Measurements from ENCODE around the gene DUXB. TPM values are rescaled to one million over a fixed set of nuclear protein-coding genes. Genes with fewer than 3 reads are reported as not detected.
A peak's percentile ranks its signal among the peaks of the same experiment; 100 is the strongest.

DUXB gene
- total RNA-seq, 4 donors from 2014 or later = not detected

DNA sequence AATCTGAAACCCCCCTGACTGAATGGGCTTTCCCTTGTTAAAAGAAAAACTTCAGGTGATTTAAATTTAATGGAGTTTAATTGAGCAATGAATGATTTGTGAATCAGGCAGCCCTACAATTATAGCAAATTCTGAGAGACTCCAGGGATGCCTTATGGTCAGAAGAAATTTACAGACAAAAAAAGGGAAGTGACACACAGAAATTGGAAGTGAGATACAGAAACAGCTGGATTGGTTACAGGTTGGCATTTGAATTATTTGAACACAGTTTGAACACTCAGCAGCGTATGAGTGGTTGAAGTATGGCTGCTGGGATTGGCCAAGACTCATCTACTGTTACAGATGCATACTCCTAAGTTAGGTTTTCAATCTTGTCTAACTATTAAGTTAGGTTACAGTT lies 44.0 kb upstream of the DUXB start:
- 40 to 71% methylated on average over 1 of the region's 1 CpG for WGBS, 2 donors (ENCODE audit: low coverage in 1 of 2)
- in situ Hi-C loops (cut with MboI; ENCODE audit: low pct_ligation_motif_present in 1 of 4, low pct_unique_long_range_greater_than_20kb in 1 of 4, low sequenced_read_pairs in 3 of 4) (no loop called here), intact Hi-C loops (cut with DNase I; ENCODE audit: low total_unique reads) (no loop called here)
- peaks cover 0 to 4% (median 2%) of the 10 kb centered on the region in 4 donors for H3K4me1 ChIP-seq
- no peaks in the 10 kb centered on the region for H3K27me3 ChIP-seq
- peaks cover 6 to 9% of the 10 kb centered on the region in 2 donors for H3K9me3 ChIP-seq
- H3K27ac ChIP-seq = no peak overlapping the region
- no peak for TF ChIP-seq POLR2A (IDR thresholded peaks at IDR 0.05)
- TF ChIP-seq, protein P1, sequence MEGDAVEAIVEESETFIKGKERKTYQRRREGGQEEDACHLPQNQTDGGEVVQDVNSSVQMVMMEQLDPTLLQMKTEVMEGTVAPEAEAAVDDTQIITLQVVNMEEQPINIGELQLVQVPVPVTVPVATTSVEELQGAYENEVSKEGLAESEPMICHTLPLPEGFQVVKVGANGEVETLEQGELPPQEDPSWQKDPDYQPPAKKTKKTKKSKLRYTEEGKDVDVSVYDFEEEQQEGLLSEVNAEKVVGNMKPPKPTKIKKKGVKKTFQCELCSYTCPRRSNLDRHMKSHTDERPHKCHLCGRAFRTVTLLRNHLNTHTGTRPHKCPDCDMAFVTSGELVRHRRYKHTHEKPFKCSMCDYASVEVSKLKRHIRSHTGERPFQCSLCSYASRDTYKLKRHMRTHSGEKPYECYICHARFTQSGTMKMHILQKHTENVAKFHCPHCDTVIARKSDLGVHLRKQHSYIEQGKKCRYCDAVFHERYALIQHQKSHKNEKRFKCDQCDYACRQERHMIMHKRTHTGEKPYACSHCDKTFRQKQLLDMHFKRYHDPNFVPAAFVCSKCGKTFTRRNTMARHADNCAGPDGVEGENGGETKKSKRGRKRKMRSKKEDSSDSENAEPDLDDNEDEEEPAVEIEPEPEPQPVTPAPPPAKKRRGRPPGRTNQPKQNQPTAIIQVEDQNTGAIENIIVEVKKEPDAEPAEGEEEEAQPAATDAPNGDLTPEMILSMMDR (IDR thresholded peaks at IDR 0.05) = no peak
- TF ChIP-seq EP300 (IDR thresholded peaks at IDR 0.05; ENCODE audit: low read depth) = no peak
- TF ChIP-seq POLR2AphosphoS5 (IDR thresholded peaks at IDR 0.05) = no peak
- no peak overlapping the region for H3K4me3 ChIP-seq
- H3K36me3 ChIP-seq = no peaks in the 10 kb centered on the region
- no peak for DNase-seq

DNA sequence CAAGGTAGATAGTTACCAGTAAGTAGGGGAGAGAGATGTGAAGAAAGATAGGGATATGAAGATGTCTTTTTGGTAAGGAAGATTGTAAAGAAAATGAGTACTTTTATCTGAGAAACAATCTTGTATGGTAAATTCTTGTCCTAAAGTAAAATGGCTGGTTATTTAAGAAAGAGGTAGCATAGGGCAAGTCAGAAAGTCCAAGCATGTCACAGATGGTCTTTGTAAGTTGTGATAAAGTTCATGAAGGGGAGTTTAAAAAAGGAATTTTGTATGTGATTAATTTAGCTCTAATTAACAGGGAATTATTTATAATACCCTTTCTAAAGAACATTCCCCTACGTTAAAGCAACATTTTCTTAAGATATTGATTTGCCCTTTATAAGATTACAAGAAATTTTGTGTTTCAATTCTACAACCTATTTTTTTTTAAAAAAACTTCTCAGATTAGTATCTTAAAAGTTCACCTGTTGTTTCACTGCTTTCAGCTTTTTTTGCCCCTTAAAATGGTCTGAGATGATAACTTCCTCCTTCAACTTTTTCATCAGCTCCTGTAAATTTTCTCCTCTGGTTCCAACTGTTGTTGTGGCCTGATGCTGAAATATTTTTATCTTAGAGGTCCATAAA lies 41.3 kb upstream of the DUXB start:
- TF ChIP-seq, protein P1 (IDR thresholded peaks at IDR 0.05) = no peak
- TF ChIP-seq EP300 (IDR thresholded peaks at IDR 0.05; ENCODE audit: low read depth) (no peak), POLR2A (IDR thresholded peaks at IDR 0.05) (no peak), POLR2AphosphoS5 (IDR thresholded peaks at IDR 0.05) (no peak)
- H3K9me3 ChIP-seq = peaks cover 6 to 9% of the 10 kb centered on the region in 2 donors
- in situ Hi-C loops (cut with MboI; ENCODE audit: low pct_ligation_motif_present in 1 of 4, low pct_unique_long_range_greater_than_20kb in 1 of 4, low sequenced_read_pairs in 3 of 4) (no loop called here), intact Hi-C loops (cut with DNase I; ENCODE audit: low total_unique reads) (no loop called here)
- H3K4me3 ChIP-seq = no peak overlapping the region
- H3K4me1 ChIP-seq = no peaks in the 10 kb centered on the region
- no peaks in the 10 kb centered on the region for H3K36me3 ChIP-seq
- H3K27ac ChIP-seq = no peak overlapping the region
- no peak for DNase-seq
- H3K27me3 ChIP-seq = no peaks in the 10 kb centered on the region
- WGBS, 2 donors (ENCODE audit: low coverage in 1 of 2) = 33 to 50% methylated on average over 1 of the region's 1 CpG

DNA sequence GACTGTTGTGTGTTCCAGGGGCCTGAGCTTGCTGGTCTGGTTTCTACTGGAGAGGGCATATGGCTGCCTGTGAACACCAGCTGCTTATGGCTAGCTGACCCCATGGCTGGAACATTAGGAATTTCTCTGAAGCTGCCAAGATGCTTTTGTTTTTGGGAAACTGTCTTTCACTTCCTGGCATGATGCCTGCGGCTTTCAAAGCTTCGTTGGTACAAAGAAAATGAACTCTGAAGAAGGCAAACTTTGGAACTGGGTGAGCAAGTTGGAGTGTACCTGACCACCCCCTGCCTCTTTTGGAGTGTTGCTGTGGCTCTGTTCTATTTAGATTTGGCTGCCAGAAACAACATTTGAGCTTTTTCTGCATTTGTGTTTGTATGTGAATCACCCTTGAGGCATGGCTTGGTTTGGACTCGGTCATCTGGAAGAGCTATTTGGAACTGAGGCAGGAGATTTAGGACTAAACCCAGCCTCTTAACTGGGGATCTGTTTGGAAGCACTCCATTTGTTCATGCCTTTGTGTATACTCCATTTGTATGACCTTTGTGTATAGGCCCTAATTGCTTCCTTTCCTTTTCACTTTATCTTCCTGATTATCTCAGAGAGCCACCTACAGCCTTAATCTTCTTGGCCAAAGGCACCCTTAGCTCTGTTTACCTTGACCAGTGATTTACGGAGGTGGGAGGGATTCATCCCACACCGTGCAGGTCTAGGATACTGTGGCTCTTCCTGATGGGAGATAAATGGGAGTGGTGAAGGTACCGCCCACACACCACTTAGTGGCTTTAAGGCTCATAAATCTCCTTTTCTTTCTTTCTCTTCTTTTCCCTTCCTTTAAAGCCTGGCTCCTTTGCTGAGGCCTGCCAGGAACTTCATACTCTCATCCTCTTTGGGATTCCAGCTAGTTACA lies 32.3 kb upstream of the DUXB start:
- intact Hi-C loops (cut with DNase I; ENCODE audit: low total_unique reads) = no loop called here
- in situ Hi-C loops (cut with MboI; ENCODE audit: low pct_ligation_motif_present in 1 of 4, low pct_unique_long_range_greater_than_20kb in 1 of 4, low sequenced_read_pairs in 3 of 4) = no loop called here
- H3K4me3 ChIP-seq = no peak overlapping the region

DNA sequence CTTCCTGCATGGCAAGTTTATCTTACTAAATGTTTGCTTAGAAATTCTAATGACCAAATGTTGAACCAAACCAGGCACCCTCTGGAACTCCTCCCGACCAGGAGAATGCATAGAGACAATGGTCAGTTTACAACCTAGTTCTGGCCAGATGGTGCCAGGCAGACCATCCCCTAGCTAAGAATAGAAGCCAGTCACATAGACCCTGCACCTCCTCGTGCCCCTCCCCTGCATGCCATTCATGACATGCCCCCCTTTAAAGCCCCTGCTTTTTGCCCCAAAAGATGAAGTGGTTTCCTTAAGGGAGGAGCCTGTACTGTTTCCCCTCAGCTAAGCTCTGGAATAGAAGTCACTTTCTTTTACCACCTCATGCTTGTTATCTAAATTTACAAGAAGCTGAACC lies 31.6 kb upstream of the DUXB start:
- Histone ChIP-seq H3K27me3 (no peaks in the 10 kb centered on the region), H3K9me3 (no peaks in the 10 kb centered on the region), H3K4me1 (peaks cover 0 to 23% (median 11%) of the 10 kb centered on the region in 4 donors), H3K4me3 (no peak overlapping the region), H3K36me3 (no peaks in the 10 kb centered on the region), H3K27ac (peak overlapping the region; percentile 50 to 76 (median 67))
- 34% methylated on average over 2 of the region's 2 CpGs; no CpG with 5 or more reads in 1 of the 2 donors for WGBS, 2 donors (ENCODE audit: low coverage in 1 of 2)
- no peak for DNase-seq
- in situ Hi-C loops (cut with MboI; ENCODE audit: low pct_ligation_motif_present in 1 of 4, low pct_unique_long_range_greater_than_20kb in 1 of 4, low sequenced_read_pairs in 3 of 4) (no loop called here), intact Hi-C loops (cut with DNase I; ENCODE audit: low total_unique reads) (no loop called here)
- no peak for TF ChIP-seq POLR2AphosphoS5 (IDR thresholded peaks at IDR 0.05)
- TF ChIP-seq POLR2A (IDR thresholded peaks at IDR 0.05) = no peak
- TF ChIP-seq, protein P1 (IDR thresholded peaks at IDR 0.05) = no peak
- no peak for TF ChIP-seq EP300 (IDR thresholded peaks at IDR 0.05; ENCODE audit: low read depth)

More for the DNA sequence above, 32.3 kb upstream of the DUXB start:
- TF ChIP-seq, protein P1 (IDR thresholded peaks at IDR 0.05) = no peak
- TF ChIP-seq POLR2A (IDR thresholded peaks at IDR 0.05) (no peak), EP300 (IDR thresholded peaks at IDR 0.05; ENCODE audit: low read depth) (no peak), POLR2AphosphoS5 (IDR thresholded peaks at IDR 0.05) (peak in 1 of 3 donors; percentile 12)
- Histone ChIP-seq H3K4me1 (peaks cover 0 to 23% (median 11%) of the 10 kb centered on the region in 4 donors), H3K27me3 (no peaks in the 10 kb centered on the region), H3K36me3 (no peaks in the 10 kb centered on the region), H3K9me3 (no peaks in the 10 kb centered on the region), H3K27ac (peak overlapping the region; percentile 50 to 76 (median 67))
- DNase-seq = no peak
- WGBS, 2 donors (ENCODE audit: low coverage in 1 of 2) = 40 to 60% methylated on average over 1 to 6 of the region's 6 CpGs

All from transverse colon (tissue), 4 donors.